HG02763 (cell line): ENCODE results near the gene ZNF71.

Source experiments
- ATAC-seq: cut with Tn5 transposase; IDR thresholded peaks from one replicate; pipeline ENCODE4 v1.9.1; 2021; ENCODE audit warnings: mild to moderate bottlenecking, moderate library complexity; ENCODE audit not compliant: unreplicated experiment

Gene ZNF71

DNA sequence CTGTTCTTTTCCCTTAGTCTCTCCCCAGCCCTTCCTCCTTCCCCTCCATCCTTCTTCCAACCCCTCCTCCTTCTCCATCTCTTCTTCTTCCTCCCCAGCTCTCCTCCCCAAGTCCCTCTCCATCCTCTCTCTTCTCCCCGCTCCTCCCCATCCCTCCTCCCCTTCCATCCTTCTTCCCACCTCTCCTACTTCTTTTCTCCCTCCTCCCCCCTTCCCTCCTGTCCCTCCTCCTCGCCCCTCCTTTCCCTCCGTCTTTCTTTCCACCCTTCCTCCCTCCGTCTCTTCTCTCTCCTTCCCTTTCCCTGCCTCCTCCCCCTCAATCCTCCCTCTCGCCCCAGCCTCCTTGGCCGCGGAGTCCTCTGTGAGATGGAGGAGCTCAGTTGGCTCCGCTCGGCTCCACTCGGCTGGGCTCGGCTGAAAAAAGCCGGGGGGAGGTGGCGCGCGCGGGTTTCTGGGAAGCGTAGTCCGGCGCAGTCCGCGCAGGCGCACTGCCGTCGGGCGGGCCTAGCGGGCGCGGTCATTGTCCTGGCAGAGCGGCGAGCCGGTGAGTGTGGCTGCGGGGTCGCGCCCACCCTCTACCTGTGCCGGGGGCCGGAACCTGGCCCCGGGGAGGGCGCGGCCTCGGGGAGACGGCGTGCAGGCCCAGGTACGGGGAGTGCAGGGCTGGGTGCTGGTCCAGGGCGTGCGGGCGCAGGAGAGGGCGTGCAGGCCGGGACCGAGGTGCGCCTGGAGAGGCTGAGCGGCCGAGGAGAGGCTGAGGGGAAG lies at the start of gene ZNF71:
ZNF71 (plus strand) TSS at position 520 of the 765 bp plus-strand sequence. CDS start 6,257 bp downstream, outside the sequence.
- ATAC-seq = peak; percentile 92

DNA sequence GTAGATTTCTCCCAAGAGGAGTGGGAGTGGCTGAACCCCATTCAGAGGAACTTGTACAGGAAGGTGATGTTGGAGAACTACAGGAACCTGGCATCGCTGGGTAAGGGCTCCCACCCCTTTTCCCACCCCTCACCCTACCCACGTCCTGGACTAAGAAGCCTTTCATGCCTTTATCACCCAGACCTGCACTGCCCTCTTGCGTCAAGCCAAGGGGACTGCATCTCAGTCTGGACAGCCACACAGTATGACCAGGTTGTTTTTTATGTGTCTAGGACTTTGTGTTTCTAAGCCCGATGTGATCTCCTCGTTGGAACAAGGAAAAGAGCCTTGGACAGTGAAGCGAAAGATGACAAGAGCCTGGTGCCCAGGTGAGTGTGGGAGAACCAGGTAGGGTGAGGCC lies 47.6 kb upstream of the ZNF71 start:
- no peak for ATAC-seq

DNA sequence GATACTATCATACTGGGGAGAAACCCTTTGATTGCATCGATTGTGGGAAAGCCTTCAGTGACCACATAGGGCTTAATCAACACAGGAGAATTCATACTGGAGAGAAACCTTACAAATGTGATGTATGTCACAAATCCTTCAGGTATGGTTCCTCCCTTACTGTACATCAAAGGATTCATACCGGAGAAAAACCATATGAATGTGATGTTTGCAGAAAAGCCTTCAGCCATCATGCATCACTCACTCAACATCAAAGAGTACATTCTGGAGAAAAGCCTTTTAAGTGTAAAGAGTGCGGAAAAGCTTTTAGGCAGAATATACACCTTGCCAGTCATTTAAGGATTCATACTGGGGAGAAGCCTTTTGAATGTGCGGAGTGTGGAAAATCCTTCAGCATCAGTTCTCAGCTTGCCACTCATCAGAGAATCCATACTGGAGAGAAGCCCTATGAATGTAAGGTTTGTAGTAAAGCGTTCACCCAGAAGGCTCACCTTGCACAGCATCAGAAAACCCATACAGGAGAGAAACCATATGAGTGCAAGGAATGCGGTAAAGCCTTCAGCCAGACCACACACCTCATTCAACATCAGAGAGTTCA lies 40.7 kb upstream of the ZNF71 start:
- ATAC-seq = no peak

DNA sequence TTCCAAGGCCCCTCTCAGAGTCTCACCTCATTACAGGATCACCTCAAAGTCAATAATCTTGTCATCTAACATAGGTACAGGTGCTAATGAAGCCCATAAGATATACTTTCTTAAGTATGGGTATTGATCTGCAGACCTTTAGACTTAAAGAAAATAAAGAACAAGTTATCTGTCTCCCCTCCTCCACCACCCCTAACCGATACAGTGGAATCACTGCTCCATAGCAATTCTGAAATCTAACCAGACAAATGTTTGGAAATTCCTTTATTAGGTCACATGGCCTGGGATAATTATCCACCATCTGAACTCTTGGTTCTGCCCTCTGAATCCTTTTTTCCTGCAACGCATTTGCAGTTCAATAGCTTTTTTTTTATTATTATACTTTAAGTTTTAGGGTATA lies 32.3 kb upstream of the ZNF71 start:
- no peak for ATAC-seq

DNA sequence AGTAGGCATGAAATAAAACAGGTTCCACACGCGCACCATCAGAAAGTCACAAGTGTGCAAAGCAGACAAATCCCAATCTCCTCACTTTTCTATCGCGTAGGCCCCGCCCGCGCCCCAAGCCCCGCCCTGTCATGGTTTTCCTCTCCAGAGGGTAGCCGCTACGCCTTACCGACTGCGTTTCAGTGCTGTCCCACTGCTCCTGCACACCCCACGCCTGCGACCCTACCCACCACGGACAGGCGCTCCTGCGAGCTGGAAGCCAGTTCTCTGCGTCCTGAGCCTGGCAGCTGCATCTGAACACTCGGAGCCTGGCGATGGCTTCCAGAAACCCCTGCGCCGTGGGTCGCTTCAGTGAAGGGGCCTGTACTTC lies 28.2 kb upstream of the ZNF71 start:
- peak; percentile 31 for ATAC-seq

DNA sequence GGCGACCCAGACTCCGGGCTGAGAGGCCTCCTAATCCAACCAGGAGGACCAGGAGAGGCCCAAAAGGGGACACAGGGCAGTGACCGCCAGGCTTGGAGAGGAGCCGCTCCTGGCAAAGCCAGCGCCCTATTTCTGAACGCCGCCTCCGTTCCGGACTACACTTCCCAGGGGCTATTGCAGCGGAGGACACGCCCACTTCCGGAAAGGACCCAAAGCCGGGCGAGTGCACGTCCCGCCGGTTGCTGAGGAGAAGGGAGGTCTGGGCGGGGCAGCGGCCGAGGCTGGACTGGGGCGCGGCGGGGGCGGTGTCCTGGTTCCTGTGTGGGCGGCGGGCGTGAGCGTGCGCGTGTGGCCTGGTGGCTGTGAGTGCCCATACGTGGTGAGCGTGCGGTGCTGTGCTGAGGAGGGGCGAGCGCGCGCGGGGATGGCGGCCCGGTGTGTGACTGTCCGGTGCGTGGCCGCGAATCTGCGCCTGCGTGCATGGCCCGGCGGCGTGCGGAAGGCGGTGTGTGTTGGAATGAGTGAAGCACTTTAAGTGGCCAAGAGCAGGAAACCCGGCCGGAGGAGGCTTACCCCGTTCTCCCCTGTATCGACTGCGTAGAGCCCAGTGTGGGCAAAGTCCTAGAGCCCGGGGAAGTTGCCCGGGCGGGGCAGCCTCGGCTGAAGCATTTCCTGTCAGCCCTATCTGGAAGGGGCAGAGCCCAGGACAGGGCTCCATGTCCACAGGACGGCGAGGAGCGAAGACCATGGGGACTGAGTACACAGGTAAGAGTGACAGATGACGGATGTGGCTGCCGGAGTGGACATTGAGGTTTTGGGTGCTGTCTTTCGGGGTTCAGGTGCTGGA lies 27.6 kb upstream of the ZNF71 start, which contains the start of gene ZNF470:
ZNF470 (plus strand) TSS at position 195 of the 847 bp plus-strand sequence. CDS start 2,844 bp downstream, outside the sequence.
- ATAC-seq = peak; percentile 97

DNA sequence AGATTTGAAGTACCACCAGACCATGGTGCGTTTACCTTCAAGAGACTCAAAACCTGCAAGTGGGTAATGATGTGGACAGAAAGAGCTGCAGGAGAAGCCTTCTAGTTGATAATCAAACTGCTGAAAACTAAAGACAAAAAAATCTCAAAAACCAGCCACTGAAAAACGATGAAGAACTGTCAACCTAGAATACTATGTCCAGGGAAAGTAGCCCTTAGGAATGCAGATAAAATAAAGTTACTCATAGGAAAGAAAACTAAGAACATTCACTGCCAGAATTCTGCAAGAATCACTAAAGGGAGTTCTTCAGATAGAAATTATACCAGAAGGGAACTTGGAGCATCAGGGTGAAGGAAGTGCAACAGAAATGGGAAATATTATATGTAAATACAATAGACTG lies 22.5 kb upstream of the ZNF71 start:
- ATAC-seq = no peak

DNA sequence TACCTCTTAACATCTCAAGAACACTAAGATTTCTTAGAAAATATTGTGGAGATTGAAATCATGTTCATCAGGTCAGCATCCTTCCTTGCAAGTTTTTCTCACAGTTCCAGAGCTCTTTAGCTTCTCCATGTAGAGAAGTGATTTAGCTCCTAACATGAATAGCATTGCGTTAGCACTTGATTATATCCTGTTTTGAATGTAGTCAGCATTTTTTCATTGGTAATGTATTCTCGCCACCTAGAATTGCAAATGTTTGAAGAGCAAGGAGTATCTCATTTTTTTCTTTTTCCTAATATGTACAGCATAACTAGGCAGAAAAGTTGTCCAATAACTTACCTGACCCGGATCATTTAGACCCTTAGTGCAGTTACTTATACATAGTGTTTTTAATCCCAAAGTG lies 21.2 kb upstream of the ZNF71 start:
- ATAC-seq = no peak

DNA sequence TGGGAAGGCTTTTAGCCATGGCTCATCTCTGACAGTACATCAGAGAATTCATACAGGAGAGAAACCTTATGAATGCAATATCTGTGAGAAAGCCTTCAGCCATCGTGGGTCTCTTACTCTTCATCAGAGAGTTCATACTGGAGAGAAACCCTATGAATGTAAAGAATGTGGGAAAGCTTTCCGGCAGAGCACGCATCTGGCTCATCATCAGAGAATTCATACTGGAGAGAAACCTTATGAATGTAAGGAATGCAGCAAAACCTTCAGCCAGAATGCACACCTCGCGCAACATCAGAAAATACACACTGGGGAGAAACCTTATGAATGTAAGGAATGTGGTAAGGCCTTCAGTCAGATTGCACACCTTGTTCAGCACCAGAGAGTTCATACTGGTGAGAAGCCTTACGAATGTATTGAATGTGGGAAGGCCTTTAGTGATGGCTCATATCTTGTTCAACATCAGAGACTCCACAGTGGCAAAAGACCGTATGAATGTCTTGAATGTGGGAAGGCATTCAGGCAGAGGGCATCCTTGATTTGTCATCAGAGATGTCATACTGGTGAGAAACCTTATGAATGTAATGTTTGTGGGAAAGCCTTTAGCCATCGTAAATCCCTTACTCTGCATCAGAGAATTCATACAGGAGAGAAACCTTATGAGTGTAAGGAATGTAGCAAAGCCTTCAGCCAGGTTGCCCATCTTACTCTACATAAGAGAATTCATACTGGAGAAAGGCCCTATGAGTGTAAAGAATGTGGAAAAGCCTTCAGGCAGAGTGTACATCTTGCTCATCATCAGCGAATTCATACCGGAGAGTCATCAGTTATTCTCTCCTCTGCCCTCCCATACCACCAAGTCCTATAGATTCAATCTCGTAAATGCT lies 17.1 kb upstream of the ZNF71 start:
- ATAC-seq = no peak

DNA sequence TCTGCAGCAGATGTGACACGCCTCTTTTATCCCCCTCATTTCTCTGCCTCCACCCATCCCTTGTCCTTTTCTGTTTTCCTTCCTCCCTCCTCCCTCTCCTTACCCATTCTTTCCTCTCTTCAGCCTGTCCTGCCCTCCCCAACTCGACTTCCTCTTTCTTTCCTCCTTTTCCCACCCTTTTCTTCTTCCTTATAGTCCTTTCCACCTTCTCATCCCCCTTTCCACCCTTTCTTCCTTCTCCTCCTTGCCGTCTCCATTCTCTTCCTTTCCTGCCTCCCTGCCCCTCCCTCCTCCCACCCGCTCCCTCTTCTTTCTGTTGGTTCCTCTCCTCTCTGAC lies 688 bp upstream of the ZNF71 start:
- no peak for ATAC-seq

DNA sequence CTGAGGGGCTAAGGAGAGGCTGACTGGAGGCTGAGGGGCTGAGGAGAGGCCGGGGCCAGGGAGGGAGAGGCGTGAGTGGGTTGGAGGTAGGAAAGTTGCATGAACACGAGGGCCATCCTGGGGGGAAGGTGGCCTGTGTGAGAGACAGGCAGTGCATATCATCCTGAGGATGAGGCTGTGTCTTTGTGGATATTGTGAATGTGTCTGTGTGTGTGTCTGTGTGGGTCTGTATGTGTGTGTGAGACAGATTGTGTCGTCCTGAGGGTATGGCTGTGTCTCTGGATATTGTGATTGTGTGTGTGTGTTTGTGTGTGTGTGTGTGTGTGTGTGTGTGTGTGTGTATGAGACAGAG lies 422 bp downstream of the ZNF71 start:
- ATAC-seq = no peak

DNA sequence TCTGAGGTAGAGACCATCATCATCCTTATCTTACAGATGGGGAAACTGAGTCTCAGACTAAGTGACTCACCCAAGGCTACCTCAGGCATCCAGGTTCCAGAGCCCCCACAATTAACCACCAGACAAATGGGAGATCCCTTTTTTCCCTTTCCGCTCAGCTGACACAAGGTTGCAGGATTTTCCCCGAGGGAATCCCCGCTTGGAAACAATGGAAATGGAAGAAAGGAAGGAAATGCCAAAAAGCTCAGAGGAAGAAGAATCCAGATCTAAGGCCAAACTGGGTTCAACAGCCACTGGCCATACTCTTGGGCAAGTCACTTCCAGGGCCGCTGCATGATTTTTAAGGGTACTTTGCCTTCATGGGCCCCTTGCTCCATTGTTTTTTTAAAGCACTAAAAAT lies 1.6 kb downstream of the ZNF71 start:
- ATAC-seq = no peak

DNA sequence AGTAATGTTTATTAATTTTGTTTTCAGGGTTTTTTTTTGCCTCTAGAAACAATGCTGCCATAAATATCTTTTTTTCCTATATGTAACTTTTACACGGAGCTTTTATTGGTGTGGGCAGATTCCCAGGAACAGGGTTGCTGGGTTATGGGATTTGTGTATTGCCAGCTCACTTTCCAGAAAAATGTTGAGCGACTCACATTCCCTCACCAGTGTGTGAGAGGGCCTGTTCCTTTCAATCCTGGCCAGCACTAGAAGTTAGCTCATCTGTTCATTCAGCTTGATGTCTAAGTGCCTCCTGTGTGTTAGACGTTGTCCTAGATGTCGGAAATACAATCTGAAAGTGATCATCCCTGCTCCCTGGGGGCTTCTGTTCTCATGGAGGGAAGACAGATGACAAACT lies 2.6 kb downstream of the ZNF71 start:
- no peak for ATAC-seq

DNA sequence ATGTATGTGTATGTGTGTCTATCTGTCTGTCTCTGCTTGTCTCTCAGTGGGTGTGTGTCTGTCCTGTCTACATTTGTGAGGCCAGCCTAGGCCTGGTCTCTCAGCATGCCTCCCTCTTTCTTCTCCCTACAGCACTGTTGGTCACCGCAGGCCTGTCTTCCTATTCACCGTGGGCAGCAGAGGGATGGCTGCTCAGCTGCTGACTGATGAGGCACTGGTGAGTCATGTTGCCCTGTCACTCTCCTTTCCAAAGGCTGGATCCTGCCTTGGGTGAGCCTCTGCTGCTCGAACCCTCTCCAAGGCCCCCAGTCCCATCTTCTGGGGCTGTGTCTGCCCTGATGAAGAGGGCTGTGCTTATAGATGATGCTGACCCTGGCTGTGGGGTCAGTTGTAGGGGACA lies 6.3 kb downstream of the ZNF71 start:
- no peak for ATAC-seq

DNA sequence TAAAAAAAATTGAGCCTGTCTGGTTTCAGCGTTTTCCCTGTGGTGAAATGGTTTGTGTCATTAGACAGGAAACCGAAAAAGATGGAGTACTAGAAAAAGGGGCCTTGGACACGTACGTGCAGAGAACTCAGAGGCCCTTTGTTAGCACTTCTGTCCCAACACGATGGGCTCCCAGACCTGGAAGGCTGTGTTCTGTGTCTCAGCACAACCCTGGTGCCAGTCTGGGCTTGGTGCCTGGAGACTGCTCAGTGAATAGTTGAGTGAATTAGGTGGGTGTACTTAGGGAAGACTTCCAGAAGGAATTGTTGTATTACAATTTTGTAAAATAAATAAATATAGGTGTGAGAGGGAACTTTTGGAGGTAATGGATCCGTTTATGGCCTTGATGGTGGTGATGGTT lies 8.7 kb downstream of the ZNF71 start:
- ATAC-seq = no peak

DNA sequence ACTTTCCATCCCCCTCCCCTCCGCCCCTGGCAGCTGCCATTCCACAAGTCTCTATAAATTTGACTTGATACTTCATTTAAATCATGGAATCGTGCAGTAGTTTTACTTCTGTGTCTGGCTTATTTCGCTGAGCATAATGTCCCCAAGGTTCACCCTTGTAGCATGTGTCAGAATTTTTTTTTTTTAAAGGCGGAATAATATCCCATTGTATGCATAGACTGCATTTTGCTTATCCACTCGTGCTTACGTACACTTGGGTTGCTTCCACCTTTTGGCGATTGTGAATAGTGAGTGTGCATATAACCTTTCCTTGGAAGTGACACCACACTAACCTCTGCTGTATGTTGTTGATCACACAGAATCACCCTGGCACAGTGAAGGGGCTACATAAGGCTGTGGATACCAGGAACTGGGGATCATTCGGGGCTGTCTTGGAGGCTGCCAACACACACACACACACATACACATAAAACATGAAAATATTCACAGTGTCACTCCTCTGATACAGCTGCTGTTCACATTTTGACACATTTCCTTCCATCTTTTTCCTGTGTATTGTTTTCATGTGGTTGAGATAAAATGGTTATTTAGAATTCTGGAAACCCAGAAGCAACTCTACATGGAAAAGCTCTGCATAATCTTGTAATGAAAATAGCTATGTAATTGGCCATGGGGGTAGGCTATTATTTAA lies 13.3 kb downstream of the ZNF71 start:
- no peak for ATAC-seq

DNA sequence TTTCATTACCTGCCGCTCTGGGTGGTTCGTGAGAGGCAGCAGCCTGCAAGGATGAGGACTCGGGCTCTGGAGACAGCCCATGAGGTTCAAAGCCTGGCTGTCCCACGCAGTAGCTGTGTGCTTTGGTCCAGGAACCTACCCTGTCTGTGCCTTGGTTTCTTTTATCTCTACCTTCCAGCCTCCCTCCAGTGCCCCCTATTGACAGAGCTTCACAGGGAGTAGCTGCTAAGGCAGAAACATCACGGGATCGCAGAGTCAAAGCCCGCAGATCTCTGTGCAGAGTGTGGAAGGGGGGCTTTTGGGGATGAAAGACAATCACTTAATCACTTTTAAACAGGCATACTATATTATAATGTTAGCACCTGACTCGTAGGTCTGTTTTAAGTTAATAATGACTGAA lies 16.2 kb downstream of the ZNF71 start:
- ATAC-seq = no peak

DNA sequence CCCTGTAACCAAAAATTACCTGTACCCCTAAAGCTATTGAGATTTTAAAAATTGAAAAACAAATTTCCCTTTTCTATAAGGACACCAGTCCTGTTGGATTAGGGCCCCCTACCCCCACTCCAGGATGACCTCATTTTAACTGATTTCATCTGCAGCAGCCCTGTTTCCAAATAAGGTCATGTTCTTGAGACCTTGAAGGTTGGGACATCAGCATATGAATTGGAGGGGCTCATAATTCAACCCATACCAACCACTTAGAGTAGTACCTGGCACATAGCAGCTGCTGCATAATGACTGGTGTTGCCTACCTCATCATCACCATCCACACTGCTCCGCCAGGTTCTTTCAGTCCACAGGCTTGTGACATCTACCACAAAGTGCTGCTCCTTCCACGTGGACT lies 17.6 kb downstream of the ZNF71 start:
- no peak for ATAC-seq

DNA sequence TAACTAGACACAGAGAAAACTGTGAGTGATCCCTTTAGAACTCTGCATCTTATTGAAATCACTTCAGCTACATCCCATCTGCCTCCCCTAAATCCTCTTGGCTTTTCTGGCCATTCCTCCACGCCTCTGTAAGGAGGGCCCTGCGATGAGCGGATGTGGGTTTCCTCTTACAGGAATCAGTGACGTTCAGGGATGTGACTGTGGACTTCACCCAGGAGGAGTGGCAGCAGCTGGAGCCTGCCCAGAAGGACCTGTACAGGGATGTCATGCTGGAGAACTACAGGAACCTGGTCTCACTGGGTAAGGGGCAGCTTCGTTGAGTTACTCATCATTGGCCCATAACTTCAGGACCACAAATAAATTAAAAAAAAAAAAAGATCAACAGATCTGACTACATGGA lies 18.5 kb downstream of the ZNF71 start:
- ATAC-seq = no peak

DNA sequence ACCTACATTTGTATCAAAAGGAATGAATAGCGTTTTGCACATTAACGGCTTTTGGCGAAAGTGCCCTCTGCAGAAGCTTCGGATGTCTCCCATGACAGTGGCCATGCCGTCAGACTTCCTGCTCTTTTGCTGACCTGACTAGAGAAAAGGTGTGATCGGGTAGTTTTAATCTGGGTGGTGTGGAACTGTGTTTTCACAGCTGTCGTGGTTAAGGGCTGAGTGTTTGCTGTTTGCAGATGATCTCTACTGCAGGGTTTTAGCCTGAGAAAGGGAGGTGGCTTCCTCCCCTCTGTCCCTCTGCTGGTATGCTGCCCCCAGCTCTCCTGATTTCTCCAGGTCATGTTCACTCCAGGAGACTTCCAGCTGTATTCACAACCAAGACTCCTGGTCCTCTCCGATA lies 22.4 kb downstream of the ZNF71 start:
- no peak for ATAC-seq
